Stimulated activated CD8-positive, alpha-beta memory T cell treated with anti-CD3 and anti-CD28 coated beads, Interleukin-12 subunit alpha, Interleukin-12 subunit beta, amount 100 ng/mL, for 24 hours (primary cell): ENCODE data around the gene FABP6.

Experiments used
- DNase-seq: peaks from one replicate; pipeline ENCODE4 v3.0.0-alpha.2; 2020; ENCODE audit errors: extremely low read depth

FABP6 gene

DNA sequence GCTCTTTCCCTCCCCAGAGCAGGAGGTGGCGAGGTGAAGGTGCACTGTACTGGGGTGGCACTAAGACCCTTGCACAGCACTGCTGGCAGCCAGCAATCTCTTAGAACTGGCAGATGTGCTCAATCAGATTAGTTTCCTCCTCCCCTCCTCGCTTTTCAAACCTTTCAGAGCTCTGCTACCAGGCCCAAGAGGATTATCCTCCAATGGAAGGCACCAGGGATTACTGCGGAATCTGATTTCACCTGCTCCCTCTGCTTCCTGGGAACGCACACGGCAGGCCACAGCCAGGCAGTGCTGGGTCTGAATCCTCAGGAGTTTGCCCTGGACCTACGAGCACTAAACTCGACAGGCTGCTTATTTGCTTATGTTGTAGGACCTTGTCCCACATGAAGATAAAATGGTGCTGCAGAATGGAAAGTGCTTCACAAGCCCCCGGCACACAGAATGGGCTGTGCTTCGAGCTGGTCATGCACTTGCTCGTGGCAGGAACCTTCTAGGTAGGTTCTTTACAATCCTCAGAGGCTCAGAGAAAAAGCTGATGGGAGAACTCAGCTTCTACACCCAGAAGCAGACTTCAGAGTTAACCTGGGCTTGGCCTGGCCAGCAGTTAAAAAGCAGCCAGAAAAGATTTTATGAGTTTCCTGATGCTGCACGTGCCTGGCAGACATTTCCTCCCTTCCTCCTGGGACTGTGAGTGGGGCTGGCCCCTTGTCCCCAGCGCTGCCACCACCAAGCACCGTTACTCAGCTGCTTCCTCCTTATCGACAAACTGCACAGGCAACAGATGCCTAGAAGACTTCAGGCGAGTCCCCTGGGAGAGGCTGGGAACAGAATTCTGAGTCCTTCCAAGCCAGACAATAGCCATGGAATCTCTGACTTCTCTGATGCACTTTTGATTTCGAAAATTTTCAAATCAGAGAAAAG lies 33.1 kb downstream of the FABP6 start:
- no peak for DNase-seq

DNA sequence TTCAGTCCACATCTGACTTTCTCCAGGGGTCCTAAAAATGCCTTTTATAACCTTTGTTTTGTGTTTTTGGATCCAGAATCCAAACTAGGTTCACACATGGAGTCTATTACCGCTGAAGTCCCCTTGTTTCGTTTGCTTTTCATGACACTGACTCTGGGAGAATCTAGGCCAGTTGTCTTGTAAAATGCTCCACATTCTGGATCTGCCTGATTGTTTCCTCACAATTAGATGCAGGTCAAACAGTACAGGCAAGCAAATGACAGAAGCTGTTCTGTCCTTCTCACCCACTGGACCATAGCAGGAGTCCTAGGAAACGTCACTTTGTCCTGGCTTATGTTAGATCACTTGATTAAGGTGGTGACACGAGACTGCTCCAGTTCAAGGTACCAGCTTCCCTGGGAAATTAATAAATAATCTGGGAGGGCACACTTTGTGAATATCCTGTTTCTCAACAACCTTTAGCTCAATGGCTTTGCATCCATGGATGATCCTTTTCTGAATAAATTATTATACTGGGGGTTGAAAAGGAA lies 34.1 kb downstream of the FABP6 start:
- no peak for DNase-seq

DNA sequence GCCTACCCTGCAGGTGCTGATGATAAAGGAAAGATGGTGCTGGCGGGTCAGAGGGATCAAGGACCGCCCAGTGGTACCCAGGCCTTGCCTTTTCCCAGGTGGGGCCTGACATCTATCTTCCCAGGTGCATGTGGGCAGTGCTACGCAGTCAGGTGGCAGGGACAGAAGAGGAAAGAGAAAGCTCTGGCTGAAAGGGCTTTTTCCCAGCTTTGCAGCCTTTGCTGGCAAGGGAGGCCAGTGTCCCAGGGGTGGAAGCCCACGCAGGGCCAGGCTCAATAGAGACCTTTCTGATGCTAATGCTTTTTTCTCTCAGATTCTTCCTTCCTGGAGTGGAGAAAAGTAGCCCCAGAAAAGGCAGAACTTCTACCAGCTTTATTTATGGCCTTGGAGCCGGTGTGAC lies 36.7 kb downstream of the FABP6 start:
- DNase-seq, result no peak

DNA sequence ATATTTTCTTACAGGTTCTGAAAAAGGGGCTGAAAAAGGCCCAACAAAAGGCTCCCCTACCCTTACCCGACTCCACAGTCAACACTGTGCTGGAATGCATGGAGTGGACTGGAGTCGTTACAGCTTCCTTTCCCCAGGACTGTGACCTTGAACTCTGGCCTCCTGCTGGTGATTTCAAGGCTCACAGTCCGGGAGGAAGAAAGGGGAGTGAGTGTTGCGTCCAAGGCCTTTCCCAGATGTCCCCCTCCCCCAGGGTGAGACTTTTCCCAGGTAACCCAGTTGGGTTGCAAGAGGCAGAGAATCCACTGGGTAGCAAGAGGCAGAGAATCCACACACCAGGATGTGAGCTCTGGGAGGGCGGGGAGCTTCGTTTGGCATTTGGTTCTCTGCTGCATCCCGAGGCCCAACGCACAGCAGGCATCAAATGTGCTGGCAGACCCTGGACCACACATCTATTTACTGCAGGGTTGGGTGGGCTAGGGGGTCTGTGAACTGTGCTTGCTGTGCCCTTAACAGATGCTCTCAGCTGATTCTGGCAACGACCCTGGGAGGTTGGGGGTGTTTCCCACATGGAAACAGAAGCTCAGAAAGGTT lies 37.5 kb downstream of the FABP6 start:
- no peak for DNase-seq

DNA sequence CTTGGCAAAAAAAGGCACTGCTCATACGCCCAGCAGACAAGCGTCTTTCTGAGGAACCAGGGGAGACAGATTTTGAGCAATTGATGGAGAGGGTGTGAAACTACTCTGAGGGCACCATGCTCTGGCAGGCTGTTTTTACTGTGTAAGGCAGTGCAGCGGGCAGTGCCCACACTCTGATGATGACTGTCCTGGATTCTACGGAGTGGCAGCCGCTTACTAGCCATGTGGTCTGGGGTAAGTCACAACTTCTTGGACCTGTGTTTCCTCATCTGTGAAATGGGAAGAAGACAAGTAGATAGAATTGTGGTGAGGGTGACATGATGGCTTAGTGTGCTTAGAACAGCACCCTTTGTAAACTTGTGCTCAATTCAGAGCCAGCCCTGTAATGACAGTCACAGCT lies 38.8 kb downstream of the FABP6 start:
- no peak for DNase-seq

DNA sequence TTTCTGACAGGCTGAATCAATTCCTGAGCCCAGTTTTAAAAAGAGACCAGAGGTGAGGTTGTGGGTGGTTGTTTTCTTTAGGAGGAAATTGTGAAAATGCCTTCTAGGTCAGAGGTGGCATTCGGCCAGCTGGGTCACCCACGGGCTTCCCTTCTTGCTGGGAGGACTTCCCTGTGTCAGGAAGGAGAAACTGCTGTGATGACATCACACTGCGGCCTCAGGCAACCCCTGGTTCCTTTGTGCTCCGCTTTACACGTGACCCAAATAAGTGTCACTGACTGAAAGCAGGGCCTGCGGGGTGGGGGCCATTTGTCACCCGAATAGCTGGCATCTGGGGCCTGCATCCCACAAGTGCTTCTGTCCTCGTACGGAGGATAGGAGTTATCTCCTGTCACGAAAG lies 39.7 kb downstream of the FABP6 start:
- DNase-seq, result no peak

DNA sequence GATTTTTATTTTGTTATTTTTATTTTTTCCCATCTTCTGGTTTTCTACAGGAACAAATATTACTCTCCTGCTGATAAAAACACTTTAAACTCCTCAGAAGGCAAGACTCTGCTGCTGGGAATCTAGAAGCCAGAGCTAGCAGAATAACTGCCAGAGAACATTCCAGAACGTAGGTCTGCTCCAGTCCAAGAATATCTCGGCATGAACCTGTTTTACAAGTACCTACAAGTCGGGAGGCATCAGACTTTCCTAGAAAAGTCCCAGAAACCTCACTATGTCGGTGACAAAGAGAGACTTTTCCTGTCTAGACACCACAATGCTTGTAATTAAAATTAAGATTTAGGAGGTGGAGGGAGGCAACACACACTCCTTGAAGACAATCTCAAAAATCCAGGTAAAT lies 41.4 kb downstream of the FABP6 start:
- no peak for DNase-seq

DNA sequence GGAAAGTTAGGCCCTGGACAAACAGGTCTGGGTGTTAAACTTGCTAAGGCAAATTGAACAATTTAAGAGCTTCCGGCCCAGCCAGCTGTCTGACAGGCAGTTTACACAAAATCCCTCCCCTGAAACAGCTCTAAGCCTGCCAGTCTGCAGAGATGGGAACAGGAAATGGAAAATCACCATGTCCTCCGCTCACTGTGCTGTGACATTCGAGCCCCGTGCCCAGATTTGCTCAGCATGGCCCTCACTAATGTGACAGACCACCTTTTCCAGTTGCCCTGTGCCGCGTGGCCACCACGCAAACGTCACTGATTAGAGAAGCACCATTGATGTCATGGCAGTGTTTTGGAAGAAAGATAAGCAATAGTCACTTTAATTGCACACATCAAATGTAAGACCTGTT lies 42.1 kb downstream of the FABP6 start:
- DNase-seq, result no peak

DNA sequence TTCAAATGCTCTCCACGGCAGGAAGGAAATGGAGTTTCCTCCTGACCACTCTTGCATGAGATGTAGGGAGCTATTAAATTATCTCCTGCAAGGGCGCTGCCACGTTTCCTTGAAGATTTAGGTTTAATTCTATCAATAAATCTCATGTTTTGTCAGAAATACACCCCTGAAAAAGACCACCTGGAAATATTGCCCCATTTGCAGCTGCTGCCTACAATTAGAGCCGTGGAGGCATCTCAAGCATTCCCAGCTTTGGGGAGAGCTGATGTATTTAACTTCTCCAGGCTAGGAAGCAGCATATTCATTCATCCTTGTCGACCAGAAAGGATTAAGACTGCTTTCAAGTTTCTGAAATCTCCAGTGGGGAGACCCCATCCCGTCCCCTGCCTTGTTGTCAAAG lies 42.5 kb downstream of the FABP6 start:
- no peak for DNase-seq

DNA sequence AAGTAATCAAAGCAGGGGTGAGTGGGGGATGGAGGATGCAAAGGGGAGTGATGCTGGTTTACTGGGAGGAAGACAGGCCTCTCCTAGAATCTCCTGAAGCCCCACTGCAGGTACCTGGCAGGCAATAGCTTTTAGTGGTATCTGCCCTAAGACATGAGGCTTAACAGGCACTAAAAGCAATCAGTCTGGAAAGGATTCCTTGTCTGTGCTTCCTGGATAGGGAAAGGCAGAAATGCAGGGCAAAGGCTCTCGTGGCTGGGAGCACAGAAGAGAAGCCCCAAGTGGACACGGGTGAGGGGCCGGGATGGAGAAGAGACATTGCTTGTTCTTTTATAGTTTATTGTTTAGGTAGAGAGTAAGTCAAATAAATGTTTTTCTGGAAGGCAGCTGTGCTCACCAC lies 43.0 kb downstream of the FABP6 start:
- no peak for DNase-seq

DNA sequence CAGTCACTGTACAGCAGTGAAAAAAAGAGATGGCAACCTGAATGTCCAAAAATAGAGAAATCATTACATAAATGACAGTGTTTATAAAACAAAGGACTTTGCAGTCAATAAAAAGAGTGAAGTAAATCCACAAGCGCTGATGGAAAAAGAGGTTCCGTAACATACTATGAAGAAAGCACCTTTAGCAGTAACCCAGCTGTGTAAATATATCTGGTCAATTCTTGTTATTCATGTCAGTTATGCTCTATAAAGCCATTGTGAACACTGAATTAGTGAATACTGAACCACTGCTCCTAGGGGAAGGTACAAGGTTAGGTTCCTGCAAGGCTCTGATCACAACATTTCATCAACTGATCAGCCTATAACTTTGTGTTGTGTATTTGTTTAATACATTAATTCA lies 43.6 kb downstream of the FABP6 start:
- DNase-seq, result no peak

DNA sequence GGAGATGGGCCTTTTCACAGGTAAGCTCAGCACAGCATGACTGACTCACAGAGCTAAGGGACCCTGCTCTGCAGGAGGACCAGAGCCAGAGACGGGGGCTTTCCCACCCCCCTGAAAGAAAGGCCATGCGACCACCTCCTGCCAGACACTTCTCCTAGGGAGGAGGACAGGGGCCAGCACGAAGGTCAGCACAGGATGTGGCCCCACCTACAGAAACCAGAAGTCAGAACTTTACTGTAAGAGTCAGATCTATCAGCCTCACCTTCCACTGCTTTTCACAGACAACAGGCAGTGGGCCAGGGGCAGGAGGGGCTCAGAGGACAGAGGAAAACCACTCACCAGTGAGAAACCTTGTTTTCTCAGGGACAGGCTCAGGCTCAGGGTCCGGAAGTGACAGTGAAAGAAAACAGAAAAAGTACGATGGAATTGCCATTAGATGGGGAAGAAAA lies 45.2 kb downstream of the FABP6 start:
- DNase-seq, result no peak

DNA sequence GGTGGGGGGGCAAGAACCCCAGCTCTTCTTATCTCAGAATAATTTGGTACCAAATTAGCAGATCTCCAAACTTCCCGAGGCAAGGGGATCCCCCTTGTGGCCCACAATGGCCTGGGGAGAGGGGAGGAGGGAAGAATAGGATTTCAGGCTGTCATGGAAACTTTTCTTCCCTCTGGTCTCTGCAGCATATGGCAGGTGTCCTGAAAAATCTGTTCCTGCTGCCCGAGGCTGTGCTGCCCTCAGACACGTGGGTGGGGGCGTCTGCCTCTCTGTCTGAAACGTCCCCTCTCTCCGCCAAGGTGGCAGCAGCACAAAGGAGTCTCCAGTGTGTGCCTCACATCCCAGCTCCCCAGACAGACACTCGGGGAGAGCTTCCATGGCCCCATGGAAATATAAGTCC lies 49.0 kb downstream of the FABP6 start:
- DNase-seq, result no peak

DNA sequence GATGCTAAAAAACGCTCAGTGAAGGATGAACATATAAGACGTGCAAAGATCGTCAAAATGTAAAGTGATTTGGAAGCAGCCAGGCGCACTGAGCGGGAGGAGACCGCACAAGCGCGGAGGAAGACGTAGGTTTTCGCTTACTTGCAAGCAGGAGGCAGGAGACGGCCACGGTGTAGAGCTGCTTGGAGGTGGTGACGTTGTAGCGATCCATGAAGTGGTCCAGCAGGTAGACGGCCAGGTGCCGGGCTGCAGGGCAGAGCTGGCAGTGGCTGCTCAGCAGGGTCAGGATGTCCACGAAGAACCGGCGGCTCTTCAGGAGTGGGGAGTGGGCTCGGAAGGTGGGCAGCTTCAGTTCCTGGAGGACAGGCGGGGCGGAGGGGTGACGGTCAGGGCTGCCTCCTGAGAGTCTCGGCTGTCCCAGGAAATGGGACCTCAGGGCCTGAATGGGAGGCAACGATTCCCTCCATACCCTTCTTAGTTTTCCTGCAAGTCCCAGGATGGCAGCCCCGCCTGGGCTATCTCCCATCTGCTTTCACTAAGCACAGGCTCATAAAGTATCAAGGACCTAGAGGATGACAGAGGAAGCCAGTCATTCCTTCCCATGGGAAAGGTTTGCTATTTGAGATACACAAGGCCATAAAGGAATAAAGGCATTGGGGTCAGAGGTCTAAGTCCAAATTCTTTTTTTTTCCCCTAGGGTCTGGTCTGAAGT lies 51.2 kb downstream of the FABP6 start:
- DNase-seq, result no peak

DNA sequence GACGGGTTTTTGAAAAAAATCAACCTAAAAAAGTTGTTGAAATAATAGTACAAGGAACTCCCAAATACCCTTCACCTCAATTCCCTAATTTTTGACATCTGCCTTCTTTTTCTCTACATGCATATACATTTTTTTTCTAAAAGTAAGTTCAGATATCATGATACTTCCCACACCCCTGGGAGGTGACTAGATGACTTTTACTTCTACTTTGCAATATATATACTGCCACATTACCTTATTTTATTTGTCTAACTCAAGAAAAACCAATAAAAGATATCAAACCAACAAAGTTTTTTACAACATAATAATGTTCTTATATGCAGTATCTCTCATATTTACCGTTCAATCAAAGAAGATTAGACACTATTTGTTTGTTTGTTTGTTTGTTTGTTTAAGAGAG lies 52.0 kb downstream of the FABP6 start:
- no peak for DNase-seq

DNA sequence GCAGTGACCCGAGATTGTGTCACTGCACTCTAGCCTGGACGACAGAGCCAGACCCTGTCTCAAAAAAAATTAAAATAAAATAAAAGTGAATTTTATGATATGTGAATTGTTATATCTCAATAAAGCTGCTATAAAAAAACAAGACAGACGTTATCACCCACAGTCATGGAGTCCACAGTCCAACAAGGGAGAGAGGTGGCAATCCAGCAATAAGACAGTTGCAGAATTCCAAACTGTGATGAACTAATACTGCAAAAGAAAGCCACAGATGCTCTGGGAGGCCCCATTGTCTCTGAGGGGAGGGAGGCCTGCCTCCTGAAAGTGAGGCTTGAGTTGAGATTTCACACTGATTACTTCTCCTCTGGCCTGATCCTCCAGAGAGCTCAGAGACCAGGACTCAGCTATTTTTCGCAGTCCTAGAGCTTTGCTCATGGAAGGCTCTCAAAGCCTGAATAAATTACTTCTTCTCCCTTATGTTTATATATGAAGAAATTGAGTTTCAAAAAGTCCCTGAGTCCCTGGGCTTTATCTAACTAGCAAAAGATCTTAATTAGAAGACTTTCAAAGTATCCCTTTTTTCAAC lies 55.1 kb downstream of the FABP6 start:
- DNase-seq, result no peak

DNA sequence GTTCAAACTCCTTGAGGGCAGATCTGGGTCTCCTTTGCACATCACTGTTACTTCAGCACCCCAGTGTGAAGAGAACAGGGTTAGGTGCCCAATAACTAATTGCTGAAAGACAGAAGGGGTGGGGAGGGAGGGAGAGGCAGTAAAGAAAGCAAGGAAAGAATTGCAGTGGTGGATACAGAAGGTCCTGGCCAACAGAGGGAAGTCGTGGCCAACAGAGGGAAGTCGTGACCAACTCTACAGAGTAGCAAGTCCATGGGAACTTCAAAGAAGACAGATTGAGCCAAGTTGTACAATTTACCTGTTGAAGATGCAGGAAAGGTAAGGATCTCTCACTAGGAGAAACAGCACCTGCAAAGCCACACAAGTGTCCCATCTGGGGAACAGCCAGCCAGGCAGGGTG lies 56.0 kb downstream of the FABP6 start:
- no peak for DNase-seq

DNA sequence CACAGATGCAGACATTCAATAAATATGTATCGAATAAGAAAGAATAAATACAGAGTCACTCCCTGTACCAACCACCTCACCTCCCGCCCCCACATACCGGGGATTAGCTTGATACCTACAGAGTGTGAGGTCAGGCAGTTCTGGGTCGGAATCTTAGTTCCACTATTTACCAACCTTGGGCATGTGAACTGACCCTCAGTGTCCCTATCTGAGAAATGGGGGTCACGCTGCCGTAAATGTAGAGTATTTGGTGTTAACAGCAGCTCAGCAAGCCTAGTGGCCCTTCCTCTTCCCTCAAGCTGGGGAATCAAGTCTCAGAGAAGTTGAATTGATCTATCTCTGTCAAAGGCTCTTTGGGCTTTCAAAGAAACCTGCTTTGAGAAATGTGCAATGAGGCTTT lies 57.6 kb downstream of the FABP6 start:
- DNase-seq, result no peak

DNA sequence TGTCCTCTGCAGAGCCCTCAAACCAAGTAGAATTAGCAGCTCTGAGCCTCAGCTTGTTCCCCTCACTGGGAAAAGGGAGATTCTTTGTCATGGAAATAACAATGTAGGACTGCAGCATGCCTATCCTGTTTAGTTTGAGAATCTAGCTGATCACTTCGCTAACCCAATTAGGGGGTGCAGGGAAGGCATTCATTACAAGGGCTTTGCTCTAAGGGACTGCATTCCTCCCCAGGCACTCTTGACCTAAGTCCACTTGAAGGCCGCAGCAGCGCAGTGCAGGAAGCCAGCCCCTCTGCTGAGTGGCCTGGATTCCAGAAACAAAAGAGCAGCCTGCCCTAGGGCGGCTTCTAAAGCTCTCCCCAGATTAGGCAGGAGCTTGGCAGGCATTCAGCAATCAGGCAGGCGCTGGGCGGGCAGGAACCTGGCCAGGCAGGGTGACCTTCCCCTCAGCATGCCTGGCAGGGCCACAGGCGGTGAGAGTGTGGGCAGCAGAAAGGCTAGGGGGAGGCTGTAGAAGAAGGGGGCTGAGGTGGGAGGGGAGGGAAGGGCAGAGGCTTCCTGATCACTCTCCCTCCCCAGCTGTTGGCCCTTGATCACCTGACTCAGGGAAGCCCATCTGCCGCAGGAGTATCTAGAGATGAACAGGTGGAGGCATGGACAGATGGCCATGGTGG lies 58.2 kb downstream of the FABP6 start:
- no peak for DNase-seq
